Measurements from ENCODE around the gene GALNT2.

DNA sequence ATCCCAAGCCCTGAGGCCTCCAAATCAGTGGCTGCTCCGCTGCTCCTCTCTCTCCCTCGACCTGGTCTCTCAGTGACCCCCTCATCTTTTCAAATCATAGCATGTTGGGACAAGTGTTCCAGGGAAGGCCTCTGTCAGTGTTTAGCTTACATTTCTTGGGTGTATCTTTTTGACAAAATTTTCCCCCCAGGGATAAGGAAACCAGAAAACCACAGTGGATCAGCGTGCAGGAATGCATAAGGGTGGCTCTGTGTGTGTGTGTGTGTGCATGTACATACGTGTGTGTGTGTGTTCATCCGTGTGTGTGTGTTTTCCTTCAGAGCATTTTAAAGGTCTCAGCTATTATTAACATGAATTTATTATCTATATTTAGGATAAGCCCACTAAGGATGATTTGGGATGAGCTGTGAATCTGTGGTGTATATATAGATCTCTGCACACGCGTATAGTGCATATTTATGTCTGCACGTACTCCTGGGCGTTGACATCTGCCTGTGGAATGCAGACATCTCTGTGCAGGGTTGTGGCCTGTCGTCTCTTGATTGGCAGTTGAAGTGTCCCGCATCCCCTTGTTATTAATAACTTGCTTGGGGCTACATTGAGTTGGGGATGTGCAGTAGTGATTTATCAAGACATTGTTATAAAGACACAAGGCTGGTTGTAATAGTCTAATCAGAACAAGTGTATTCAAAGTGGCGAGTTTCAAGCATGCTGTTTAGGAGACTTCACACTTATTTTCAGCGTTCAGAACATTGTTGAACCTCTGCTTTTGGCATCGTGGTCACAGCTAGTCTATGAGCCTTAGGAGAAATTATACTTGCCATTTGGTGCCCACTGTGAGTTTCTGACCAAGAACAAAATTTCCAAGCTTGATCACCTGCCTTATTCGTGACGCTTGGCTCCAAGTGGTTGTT is 55.6 kb downstream of the GALNT2 start:
- TF ChIP-seq, protein P1, sequence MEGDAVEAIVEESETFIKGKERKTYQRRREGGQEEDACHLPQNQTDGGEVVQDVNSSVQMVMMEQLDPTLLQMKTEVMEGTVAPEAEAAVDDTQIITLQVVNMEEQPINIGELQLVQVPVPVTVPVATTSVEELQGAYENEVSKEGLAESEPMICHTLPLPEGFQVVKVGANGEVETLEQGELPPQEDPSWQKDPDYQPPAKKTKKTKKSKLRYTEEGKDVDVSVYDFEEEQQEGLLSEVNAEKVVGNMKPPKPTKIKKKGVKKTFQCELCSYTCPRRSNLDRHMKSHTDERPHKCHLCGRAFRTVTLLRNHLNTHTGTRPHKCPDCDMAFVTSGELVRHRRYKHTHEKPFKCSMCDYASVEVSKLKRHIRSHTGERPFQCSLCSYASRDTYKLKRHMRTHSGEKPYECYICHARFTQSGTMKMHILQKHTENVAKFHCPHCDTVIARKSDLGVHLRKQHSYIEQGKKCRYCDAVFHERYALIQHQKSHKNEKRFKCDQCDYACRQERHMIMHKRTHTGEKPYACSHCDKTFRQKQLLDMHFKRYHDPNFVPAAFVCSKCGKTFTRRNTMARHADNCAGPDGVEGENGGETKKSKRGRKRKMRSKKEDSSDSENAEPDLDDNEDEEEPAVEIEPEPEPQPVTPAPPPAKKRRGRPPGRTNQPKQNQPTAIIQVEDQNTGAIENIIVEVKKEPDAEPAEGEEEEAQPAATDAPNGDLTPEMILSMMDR (IDR thresholded peaks at IDR 0.05): no peak
- TF ChIP-seq POLR2A (IDR thresholded peaks at IDR 0.05): no peak
